Measurements from ENCODE around the gene FAM174B.

Gene FAM174B

GRCh38 chr15:92655178-92655995, at the start of gene FAM174B:
Gene FAM174B (minus strand): TSS chr15:92655775.
- no peak for DNase-seq (ENCODE audit: low read depth)

DNA sequence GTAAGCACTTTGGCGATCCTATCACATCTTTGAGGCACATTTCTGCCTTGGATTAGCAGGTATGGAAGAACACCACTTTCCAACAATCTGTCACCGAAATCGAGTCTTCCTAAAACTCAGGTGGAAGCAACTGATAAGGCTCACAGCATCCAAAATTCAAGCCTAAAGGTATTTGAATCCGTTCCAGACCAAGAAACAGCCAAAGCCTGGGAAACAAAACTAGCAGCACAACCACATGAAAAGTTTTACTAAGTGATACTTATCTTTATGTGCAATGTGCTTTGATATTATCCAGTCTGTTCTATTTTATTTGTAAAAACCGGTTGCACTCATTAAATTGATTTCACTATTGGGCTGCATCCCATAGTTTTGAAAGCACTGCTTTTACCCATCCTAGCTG, 40.5 kb upstream of the FAM174B start:
- no peak for DNase-seq (ENCODE audit: low read depth)

DNA sequence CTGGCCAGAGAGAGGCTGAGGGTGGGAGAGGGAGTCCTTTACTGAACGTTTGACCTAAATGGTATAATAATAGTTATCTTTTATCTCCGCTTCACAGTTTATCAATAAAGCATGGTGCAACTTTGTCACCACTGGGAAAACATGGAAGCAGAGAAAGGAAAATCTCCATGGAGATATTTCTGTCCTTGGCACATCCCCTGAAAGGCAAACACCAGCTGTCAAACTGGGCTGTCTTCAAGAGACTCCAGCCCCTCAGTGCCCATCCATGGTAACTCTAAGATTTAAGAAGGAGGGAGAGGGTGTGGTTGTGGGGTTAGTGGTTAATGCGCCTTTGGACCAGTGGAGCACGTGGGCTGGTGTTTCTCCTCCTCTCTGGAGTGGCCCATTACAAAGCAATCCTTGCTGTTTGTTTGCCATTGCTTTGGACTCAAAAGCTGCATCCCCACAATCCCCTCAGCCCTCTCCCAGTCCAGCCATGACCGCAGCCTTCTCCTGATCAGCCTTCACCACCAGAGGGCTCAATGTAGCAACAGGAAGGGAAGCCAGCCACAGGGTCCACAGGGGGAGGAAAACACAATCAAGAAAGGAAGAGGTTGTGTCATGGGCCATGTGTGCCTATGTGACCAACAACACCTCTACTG, 38.2 kb upstream of the FAM174B start:
- DNase-seq (ENCODE audit: low read depth): peak; percentile 16

DNA sequence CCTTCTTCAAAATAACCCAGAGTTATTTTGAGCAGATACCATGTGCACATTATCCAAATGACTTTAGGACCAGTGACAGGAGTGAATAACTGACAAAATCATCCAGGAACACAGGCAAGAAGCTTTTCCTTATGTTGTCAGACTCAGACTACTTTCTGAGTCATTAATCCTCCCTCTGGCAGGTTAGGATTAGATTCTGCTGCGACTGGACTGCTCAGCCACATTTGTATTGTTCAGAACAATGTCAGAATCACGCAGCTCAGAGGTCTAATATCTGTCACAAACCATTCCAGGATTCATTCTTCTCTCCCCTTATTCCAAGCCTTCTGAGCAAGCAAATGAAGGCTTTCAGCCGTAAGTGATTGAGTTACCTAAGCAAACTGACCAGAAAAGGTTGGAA, 34.8 kb upstream of the FAM174B start:
- no peak for DNase-seq (ENCODE audit: low read depth)

- no peak for DNase-seq (ENCODE audit: low read depth)
These were observed 32.2 kb upstream of the FAM174B start for GRCh38 chr15:92687746-92688145.

DNA sequence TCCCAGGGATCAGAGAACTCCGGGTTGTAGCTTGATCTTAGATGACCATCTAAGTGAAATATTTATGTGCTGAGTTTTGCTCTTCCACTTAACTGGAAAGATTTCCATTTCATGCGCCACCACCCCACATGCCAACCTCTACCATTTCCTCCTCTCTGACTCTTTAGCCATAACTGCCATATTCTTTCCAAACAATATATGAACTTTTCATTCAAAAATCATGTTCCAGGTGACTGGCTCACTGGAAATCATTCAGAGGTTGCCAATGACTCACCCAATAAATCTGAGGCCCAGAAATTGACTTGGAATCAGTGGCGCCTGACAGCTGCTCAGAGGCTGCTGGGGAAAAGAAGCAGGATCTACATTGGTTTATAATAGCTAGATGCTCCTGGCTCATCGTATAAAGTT, 31.6 kb upstream of the FAM174B start:
- no peak for DNase-seq (ENCODE audit: low read depth)

- no peak for DNase-seq (ENCODE audit: low read depth)
These were observed 27.9 kb upstream of the FAM174B start for GRCh38 chr15:92683511-92683834.

GRCh38 chr15:92682741-92683510, 27.4 kb upstream of the FAM174B start:
- no peak for DNase-seq (ENCODE audit: low read depth)

DNA sequence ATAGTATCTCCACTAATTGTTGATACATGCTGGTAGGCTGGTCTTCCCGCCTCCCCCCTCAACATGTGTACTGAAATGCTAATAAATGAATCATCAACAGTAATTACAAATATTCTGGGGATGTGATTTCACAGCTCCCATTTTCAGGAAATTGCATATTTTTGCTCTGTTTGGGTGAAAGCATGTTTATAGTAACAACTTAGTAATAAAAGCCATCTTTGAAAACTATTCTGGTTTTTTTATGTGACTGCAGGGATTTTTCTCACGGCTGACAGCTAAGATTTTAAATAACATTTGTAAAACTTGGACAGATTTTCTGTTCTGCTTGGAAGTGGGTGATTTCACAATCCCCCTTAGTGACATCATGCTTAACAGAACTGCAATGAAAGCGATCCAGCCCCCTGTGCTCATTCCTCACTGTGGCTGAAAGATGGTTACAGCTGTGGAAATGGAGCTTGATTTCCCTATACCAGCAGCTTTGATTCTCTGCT, 25.6 kb upstream of the FAM174B start:
- DNase-seq (ENCODE audit: low read depth): no peak

- DNase-seq (ENCODE audit: low read depth): no peak
These were observed 22.4 kb upstream of the FAM174B start for GRCh38 chr15:92677999-92678398.

DNA sequence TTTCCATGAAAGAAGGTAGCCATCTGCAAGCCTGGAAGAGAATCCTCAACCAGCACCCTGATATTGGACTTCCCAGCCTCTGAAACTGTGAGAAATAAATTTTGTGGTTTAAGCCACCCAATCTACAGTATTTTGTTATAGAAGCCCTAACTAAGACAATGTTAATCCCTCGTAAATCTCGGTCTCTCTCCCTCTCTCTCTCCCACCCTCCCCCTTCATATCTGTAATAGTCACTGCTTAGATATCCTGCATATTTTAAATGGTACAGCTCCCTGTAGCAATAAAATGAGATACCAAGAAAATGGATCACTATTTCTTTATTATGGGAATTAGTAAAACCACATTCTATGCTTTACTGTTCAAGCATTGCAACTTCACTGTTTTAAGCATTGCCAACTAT, 21.0 kb upstream of the FAM174B start:
- no peak for DNase-seq (ENCODE audit: low read depth)

DNA sequence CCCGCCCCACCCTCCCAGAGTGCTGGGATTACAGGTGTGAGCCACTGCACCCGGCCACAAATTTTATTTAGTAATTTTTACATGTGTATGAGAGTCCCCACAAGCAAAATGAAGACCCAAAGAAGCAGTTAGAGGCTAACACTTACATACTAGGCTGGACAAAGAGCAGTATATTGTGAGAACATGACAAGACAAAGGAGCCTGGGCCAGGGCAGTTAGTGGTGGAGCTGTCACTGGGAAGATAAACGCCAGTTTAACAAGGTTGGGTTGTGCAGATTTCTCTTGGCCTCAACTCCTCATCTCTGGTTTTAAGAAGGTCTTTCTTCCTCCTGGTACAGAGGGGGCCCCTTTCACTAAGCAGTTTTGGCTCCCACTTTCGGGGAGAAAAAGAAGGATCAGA, 19.9 kb upstream of the FAM174B start:
- DNase-seq (ENCODE audit: low read depth): no peak

DNA sequence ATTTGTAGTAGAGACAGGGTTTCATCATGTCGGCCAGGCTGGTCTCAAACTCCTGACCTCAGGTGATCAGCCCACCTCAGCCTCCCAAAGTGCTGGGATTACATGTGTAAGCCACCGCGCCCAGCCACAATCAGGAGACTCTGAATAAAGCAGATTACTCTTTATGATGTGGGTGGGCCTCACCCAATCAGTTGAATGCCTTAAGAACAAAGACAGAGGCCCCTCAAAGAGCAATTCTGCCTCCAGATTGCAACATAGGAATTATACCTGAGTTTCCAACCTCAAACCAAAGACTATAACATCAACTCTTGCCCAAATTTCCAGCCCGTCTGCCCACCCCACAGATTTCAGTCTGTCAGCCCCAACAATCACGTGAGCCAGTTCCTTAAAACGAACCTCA, 18.8 kb upstream of the FAM174B start:
- DNase-seq (ENCODE audit: low read depth): no peak

GRCh38 chr15:92672102-92672501, 16.5 kb upstream of the FAM174B start:
- DNase-seq (ENCODE audit: low read depth): no peak

DNA sequence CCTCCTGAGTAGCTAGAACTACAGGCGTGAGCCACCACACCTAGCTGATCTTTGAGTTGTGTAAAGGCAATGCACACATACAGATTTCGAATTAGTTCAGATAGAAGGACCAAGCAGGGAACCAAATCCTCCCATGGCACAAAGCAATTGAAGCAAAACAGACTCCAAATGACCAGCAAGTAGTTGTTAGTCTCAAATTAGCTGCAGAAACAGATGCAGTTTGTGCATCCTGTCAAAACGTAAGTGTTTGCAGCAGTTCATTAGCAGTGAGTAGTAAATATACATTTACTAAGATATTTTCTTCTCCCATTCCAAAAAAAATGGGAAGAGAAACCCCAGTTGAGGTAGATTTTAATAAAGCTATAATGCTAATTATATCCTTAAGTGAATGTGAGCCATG, 15.8 kb upstream of the FAM174B start:
- DNase-seq (ENCODE audit: low read depth): no peak

GRCh38 chr15:92670621-92671020, 15.0 kb upstream of the FAM174B start:
- no peak for DNase-seq (ENCODE audit: low read depth)

- DNase-seq (ENCODE audit: low read depth): no peak
These were observed 13.9 kb upstream of the FAM174B start for GRCh38 chr15:92669432-92669831.

- no peak for DNase-seq (ENCODE audit: low read depth)
These were observed 13.0 kb upstream of the FAM174B start for GRCh38 chr15:92668620-92669019.

DNA sequence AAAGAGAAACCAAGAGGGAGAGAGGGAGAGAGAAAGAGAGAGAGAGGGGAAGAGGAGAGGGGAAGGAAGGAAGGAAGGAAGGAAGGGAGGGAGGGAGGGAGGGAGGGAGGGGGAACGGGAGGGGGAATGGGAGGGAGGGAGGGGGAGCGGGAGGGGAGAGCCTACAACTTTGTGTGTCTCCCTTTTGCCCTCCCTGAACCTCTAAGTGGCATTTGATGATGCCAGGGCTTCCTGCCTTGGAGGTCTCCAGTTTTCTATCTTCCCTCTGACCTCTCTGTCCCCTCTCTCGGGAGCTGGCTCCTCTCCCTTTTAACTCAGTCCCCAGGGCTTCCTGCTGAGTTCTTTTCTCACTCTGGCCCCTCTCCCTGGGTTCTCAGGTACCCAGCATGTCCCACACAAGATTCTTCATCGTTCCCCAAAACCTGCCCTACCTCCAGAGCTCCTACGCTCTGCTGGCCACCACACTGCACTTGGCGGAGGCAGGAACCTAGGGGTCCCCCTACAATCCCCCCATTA, 12.5 kb upstream of the FAM174B start:
- DNase-seq (ENCODE audit: low read depth): no peak

- DNase-seq (ENCODE audit: low read depth): no peak
These were observed 11.8 kb upstream of the FAM174B start for GRCh38 chr15:92667287-92667904.

DNA sequence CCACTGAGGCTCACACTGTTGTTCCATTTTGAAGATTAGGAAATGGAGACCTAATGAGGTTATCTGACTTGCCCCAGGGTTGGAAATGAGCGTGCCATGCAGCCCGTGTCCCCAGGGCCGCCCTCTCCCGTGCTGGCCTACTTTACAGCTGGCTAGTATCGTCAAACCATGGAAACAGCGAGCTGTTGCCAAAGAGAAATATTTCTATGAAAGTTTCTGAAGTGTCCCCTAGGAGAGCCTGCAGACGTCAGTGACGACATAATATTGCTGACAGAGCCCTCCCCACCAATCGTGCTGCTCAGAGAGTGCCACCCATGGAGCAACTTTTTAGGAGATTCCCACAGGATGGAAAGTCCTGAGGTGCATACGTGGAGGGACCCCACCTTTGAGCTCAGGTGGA, 11.2 kb upstream of the FAM174B start:
- no peak for DNase-seq (ENCODE audit: low read depth)

DNA sequence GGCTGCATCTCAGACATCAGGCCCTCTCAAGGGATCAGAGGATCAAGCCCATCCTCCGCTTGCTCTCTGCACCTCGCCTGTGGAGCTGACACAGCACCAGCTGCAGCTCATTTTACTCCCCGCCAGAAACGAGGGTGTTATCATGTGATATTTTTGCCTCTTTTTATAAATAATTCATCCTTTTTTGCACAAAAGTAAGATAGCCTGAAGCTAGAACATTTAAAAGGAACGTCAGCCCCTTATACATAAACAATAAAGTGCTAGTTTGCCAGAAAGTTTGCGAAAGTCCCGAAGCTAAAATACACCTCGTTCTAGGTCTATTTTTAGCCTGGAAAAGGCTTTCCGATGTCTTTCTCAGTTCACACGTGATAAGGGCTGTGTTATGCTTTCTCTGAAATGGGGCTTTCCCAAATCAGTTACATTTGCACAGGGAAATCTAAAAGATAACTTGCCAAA, 9.6 kb upstream of the FAM174B start:
- DNase-seq (ENCODE audit: low read depth): no peak
